Upper lobe of left lung (tissue), 4 donors: ENCODE data around the gene GRHL1.

Experiments used
- EP300 ChIP-seq, 4 donors: sonication (generic); formaldehyde crosslinking; IDR thresholded peaks; one replicate each; pipeline ENCODE4 v1.5.1; 2017; ENCODE audit warnings: antibody characterized with exemption in 4 of 4, control low read depth in 2 of 4
- POLR2A ChIP-seq, 4 donors: fragments of 450-650 bp; IDR thresholded peaks; one replicate each; pipeline ENCODE4 v1.5.1; 2016 to 2017; ENCODE audit warnings: antibody characterized with exemption in 4 of 4, mild to moderate bottlenecking in 2 of 4
- POLR2AphosphoS5 ChIP-seq, 2 donors: sonication (generic); formaldehyde crosslinking; IDR thresholded peaks; one replicate each; pipeline ENCODE4 v1.5.1; 2017; ENCODE audit warnings: antibody characterized with exemption in 2 of 2
- TF ChIP-seq, protein P1 (sequence below), 6 experiments: fragments of 450-650 bp in 4 of 6; fragments of 200-600 bp in 2 of 6; sonication (generic) in 2 of 6; IDR thresholded peaks; one replicate each; pipeline ENCODE4 v1.5.1; 2016 to 2019; ENCODE audit warnings: antibody characterized with exemption in 6 of 6

DNA sequence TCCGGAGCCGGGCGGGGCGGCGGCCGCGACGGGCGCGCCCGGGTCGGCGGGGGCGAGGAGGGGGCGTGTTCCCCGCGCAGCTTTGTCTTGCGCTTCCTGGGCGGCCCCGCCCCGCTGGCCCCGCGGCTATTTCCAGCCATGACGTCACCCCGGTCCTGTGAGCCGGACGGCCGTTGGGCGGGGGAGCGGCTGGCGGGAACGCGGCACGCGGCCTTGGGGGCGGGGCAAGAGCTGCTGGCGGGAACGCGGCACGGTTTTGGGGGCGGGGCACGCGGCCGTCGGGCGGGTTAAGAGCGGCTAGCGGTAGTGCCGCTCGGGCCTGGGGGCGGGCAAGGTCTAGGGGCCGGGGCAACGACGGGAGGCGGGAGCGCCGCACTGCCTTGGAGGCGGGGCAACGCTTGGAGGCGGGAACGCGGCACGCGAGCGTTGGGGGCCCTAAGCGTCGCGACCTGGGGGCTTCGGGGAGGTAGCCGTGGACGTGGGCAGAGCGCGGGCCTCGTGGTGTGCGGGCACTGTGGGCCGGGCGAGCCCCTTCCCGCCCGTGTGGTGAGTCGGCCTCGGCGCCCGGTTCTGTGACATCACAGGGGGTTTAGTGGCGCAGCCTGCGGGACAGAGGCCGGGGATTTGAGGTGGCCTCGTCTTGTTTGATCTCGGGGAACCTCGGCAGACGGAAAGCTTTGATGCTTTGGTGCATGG, 92.6 kb downstream of the GRHL1 start:
- TF ChIP-seq POLR2A (IDR thresholded peaks at IDR 0.05) (peak in 1 of 4 donors; percentile 59), POLR2AphosphoS5 (IDR thresholded peaks at IDR 0.05) (peak; percentile 66 to 82), EP300 (IDR thresholded peaks at IDR 0.05) (peak in 2 of 4 donors; percentile 78 to 92)
- TF ChIP-seq, protein P1, sequence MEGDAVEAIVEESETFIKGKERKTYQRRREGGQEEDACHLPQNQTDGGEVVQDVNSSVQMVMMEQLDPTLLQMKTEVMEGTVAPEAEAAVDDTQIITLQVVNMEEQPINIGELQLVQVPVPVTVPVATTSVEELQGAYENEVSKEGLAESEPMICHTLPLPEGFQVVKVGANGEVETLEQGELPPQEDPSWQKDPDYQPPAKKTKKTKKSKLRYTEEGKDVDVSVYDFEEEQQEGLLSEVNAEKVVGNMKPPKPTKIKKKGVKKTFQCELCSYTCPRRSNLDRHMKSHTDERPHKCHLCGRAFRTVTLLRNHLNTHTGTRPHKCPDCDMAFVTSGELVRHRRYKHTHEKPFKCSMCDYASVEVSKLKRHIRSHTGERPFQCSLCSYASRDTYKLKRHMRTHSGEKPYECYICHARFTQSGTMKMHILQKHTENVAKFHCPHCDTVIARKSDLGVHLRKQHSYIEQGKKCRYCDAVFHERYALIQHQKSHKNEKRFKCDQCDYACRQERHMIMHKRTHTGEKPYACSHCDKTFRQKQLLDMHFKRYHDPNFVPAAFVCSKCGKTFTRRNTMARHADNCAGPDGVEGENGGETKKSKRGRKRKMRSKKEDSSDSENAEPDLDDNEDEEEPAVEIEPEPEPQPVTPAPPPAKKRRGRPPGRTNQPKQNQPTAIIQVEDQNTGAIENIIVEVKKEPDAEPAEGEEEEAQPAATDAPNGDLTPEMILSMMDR (IDR thresholded peaks at IDR 0.05): peak in 1 of 6 experiments; percentile 8
